ENCODE measurements around the gene MEP1A. TPM values are rescaled to one million over a fixed set of nuclear protein-coding genes. Genes with fewer than 3 reads are reported as not detected.

MEP1A gene
- total and polyA plus RNA-seq, 2 of the 13 experiments (the other 11 are each of a cell fraction or from before 2014, with no cell fraction given), result 0.24 to 0.83 TPM

DNA sequence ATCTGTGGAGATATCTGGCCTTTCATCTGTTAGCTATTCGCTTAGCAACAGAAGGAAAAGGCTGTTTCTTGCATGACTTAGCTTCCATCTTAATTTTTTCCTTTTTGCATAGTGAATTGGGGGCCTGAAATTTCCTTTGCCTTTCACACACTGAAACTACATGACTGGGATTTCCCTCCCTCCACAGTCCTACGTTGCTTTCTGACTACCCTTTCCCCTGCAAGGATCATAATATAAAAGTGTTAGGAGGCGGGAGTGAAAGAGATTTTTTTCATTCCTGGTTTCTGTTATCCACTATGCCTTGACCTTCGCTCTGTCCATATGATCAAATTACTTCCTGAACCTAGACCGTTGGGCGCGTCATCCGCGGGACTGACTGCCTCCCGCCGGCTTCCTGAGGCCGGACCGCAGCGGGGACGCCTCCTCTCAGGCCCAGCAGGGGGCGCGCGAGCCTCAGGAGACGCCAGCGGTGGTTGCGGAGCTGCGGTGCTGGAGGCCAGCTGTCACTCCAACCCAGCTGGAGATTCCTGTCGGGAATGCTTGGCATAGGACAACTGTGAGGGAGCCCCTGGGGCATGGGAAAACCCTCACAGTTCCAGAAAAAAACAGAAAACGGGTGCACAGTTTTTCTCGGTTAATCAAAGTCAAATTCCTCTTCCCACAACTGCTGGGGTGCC, 55.6 kb downstream of the MEP1A start (continued):
- TF ChIP-seq, protein P1, sequence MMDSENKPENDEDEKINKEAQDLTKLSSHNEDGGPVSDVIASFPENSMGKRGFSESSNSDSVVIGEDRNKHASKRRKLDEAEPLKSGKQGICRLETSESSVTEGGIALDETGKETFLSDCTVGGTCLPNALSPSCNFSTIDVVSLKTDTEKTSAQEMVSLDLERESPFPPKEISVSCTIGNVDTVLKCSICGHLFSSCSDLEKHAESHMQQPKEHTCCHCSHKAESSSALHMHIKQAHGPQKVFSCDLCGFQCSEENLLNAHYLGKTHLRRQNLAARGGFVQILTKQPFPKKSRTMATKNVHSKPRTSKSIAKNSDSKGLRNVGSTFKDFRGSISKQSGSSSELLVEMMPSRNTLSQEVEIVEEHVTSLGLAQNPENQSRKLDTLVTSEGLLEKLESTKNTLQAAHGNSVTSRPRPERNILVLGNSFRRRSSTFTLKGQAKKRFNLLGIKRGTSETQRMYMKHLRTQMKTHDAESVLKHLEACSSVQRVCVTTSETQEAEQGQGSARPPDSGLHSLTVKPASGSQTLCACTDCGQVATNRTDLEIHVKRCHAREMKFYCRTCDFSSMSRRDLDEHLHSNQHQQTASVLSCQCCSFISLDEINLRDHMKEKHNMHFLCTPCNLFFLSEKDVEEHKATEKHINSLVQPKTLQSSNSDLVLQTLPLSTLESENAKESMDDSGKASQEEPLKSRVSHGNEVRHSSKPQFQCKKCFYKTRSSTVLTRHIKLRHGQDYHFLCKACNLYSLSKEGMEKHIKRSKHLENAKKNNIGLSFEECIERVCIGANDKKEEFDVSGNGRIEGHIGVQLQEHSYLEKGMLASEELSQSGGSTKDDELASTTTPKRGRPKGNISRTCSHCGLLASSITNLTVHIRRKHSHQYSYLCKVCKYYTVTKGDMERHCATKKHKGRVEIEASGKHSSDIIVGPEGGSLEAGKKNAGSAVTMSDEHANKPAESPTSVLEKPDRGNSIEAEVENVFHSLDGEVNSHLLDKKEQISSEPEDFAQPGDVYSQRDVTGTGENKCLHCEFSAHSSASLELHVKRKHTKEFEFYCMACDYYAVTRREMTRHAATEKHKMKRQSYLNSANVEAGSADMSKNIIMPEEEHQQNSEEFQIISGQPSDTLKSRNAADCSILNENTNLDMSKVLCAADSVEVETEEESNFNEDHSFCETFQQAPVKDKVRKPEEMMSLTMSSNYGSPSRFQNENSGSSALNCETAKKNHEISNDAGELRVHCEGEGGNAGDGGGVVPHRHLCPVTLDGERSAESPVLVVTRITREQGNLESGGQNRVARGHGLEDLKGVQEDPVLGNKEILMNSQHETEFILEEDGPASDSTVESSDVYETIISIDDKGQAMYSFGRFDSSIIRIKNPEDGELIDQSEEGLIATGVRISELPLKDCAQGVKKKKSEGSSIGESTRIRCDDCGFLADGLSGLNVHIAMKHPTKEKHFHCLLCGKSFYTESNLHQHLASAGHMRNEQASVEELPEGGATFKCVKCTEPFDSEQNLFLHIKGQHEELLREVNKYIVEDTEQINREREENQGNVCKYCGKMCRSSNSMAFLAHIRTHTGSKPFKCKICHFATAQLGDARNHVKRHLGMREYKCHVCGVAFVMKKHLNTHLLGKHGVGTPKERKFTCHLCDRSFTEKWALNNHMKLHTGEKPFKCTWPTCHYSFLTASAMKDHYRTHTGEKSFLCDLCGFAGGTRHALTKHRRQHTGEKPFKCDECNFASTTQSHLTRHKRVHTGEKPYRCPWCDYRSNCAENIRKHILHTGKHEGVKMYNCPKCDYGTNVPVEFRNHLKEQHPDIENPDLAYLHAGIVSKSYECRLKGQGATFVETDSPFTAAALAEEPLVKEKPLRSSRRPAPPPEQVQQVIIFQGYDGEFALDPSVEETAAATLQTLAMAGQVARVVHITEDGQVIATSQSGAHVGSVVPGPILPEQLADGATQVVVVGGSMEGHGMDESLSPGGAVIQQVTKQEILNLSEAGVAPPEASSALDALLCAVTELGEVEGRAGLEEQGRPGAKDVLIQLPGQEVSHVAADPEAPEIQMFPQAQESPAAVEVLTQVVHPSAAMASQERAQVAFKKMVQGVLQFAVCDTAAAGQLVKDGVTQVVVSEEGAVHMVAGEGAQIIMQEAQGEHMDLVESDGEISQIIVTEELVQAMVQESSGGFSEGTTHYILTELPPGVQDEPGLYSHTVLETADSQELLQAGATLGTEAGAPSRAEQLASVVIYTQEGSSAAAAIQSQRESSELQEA (CRISPR knock-in tag; IDR thresholded peaks at IDR 0.05; ENCODE audit: not compliant biosample characterization), result no peak
- no peak; the same call in 1 of the 2 replicates for TF ChIP-seq ZBTB20 (CRISPR knock-in tag; IDR thresholded peaks at IDR 0.05; ENCODE audit: borderline replicate concordance, low read depth)
- no peak; the same call in 1 of the 2 replicates for TF ChIP-seq FOXO1 (CRISPR knock-in tag; IDR thresholded peaks at IDR 0.05)
- no peak for TF ChIP-seq CCAR2 (optimal IDR thresholded peaks at IDR 0.05; ENCODE audit: low read depth, low read length)
- TF ChIP-seq PCBP1 (IDR thresholded peaks at IDR 0.05; ENCODE audit: borderline replicate concordance, low read depth, low read length), result no peak
- TF ChIP-seq, protein P2, sequence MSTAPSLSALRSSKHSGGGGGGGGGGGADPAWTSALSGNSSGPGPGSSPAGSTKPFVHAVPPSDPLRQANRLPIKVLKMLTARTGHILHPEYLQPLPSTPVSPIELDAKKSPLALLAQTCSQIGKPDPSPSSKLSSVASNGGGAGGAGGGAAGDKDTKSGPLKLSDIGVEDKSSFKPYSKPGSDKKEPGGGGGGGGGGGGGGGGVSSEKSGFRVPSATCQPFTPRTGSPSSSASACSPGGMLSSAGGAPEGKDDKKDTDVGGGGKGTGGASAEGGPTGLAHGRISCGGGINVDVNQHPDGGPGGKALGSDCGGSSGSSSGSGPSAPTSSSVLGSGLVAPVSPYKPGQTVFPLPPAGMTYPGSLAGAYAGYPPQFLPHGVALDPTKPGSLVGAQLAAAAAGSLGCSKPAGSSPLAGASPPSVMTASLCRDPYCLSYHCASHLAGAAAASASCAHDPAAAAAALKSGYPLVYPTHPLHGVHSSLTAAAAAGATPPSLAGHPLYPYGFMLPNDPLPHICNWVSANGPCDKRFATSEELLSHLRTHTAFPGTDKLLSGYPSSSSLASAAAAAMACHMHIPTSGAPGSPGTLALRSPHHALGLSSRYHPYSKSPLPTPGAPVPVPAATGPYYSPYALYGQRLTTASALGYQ (CRISPR knock-in tag; IDR thresholded peaks at IDR 0.05), result no peak
- TF ChIP-seq POLR2G (IDR thresholded peaks at IDR 0.05; ENCODE audit: low read depth, low read length), result no peak
- no peak for TF ChIP-seq TCF7 (IDR thresholded peaks at IDR 0.05; ENCODE audit: low read depth)
- TF ChIP-seq MEIS2 (CRISPR knock-in tag; IDR thresholded peaks at IDR 0.05), result peak; percentile 90
- TF ChIP-seq, protein P3, sequence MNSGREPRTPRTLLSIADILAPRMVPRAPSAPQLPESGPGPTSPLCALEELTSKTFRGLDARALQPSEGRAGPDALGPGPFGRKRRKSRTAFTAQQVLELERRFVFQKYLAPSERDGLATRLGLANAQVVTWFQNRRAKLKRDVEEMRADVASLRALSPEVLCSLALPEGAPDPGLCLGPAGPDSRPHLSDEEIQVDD (CRISPR knock-in tag; IDR thresholded peaks at IDR 0.05; ENCODE audit: borderline replicate concordance), result no peak
- peak; percentile 61; the same call in 1 of the 2 replicates for TF ChIP-seq PITX1 (CRISPR knock-in tag; IDR thresholded peaks at IDR 0.05)
- no peak for TF ChIP-seq TMF1 (CRISPR knock-in tag; IDR thresholded peaks at IDR 0.05; ENCODE audit: low read depth)
- TF ChIP-seq MTA1 (CRISPR knock-in tag; IDR thresholded peaks at IDR 0.05; ENCODE audit: borderline replicate concordance), result peak; percentile 81; the same call in 1 of the 2 replicates
- TF ChIP-seq ZNF788 (CRISPR knock-in tag; IDR thresholded peaks at IDR 0.05; ENCODE audit: borderline replicate concordance), result peak; percentile 89; the same call in 1 of the 2 replicates
- TF ChIP-seq FOXJ3 (CRISPR knock-in tag; IDR thresholded peaks at IDR 0.05; ENCODE audit: borderline replicate concordance), result no peak
- TF ChIP-seq ZNF839 (CRISPR knock-in tag; IDR thresholded peaks at IDR 0.05; ENCODE audit: borderline replicate concordance), result no peak
- TF ChIP-seq ZNF333 (CRISPR knock-in tag; IDR thresholded peaks at IDR 0.05; ENCODE audit: borderline replicate concordance), result no peak
- no peak for TF ChIP-seq ZNF441 (CRISPR knock-in tag; IDR thresholded peaks at IDR 0.05; ENCODE audit: borderline replicate concordance)
- no peak for TF ChIP-seq SRY (CRISPR knock-in tag; IDR thresholded peaks at IDR 0.05)

Data from HepG2 (cell line).